KOPT-K1 (cell line): ENCODE measurements around the gene SEBOX.

Source experiments
- H3K27ac ChIP-seq: fragments of 200-600 bp; sonication (generic); 2 replicates; pipeline ENCODE4 v1.5.1; 2016; ENCODE audit warnings: antibody characterized with exemption, mild to moderate bottlenecking, low read depth, low read length; ENCODE audit not compliant: poor library complexity, severe bottlenecking
- H3K36me3 ChIP-seq: fragments of 200-600 bp; sonication (generic); 2 replicates; pipeline ENCODE4 v1.5.1; 2017; ENCODE audit warnings: antibody characterized with exemption, mild to moderate bottlenecking, low read length, moderate library complexity; ENCODE audit not compliant: insufficient read depth
- H3K9me3 ChIP-seq: fragments of 200-600 bp; sonication (generic); 2 replicates; pipeline ENCODE4 v1.5.1; 2017; ENCODE audit warnings: antibody characterized with exemption, low read length, mild to moderate bottlenecking; ENCODE audit not compliant: insufficient read depth, poor library complexity, severe bottlenecking

The SEBOX gene

DNA sequence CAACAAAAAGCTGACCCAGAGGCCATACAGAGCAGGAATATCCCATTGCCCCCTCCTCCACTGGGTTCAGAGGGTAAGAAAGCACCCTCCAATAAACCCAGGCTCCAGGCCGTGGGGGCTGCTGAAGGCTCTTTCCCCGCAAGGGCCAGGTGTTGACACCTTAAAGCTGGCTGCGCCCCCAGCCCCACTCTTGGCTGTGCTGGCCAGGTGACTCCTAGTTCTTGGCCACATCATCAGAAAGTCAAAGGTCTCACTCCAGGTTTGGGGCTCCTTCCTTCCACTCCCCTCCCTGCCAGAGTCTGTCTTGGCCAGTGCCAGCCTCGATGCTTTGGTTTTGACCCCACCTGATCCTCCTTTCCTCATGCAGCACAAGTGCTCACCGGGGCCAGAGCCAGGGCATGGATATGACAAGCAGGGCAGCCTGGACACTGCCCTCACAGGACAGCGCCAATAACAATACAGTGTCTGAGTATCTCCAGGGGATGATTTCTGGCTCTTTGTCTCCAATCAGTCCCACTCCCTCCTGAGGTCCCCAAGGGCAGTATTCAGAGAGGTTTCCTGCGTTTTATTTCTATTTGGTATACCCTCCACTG is 32.8 kb upstream of the SEBOX start:
- Histone ChIP-seq H3K36me3 (peaks cover 11% of the 10 kb centered on the region; the same call in 1 of the 2 replicates), H3K9me3 (no peaks in the 10 kb centered on the region), H3K27ac (no peak overlapping the region)

DNA sequence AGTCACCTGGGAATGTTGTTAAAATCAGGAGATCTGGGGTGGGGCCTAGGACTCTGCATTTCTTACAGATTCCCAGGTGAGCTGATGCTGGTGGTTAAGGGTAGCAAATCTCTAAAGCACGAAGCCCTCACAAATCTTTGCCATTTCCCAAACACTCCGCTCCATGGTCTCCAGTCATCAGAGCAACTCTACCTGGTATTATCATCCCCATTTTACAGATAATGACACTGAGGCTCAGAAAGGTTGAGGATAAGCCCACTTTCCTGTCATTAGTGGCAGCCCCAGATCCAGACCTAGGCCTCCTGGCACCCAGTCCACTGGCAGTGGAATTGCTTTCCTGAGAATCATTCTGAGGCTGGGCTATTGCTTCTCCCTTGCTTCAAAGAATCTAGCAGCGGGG is 32.3 kb upstream of the SEBOX start:
- Histone ChIP-seq H3K27ac (no peak overlapping the region), H3K9me3 (no peaks in the 10 kb centered on the region), H3K36me3 (peaks cover 16% of the 10 kb centered on the region; the same call in 1 of the 2 replicates)

DNA sequence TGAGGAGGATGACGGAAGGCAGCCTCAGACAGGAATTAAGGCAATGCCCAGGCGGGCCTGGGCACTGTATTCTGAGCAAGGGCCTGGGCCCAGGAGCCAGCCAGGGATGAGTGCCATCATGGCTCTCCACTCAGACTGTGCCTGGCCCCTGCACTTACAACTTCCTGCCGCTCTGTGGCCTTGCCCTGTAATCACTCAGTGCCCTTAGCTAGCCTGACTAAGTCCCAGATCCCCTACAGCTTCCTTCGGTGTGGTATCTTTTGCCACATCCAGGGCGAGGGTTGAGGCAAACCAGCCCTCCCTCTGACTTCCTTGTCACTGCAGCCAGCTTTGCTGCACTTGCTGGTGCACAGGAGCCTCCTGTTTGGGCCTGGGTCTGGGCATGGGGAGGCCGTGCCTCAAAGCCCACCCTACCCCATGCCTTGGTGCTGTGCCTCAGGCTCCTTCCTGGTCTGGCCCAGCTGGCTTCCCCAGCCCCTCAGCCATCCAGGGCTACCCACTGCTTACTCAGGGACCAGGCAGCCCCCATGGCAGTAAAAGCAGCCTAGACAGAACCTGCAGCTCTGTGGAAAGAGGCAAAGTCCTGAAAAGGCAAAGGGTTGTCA is 31.7 kb upstream of the SEBOX start:
- no peak overlapping the region for H3K27ac ChIP-seq

DNA sequence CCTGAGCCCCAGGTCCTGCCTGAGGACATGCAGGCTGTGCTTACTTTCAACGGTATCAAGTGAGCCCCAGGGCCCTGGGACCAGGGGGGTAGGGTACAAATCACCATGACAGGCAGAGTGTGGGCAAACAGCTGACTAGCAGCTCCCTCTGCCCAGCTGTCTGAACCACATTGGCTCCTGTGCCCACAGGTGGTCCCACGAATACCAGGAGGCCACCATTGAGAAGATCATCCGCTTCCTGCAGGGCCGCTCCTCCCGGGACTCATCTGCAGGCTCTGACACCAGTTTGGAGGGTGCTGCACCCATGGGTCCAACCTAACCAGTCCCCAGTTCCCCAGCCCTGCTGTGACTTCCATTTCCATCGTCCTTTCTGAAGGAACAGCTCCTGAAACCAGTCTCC is 31.0 kb upstream of the SEBOX start:
- Histone ChIP-seq H3K27ac (no peak overlapping the region), H3K36me3 (peaks cover 24% of the 10 kb centered on the region; the same call in 1 of the 2 replicates), H3K9me3 (no peaks in the 10 kb centered on the region)

More for the DNA sequence above, 31.7 kb upstream of the SEBOX start:
- peaks cover 16% of the 10 kb centered on the region; the same call in 1 of the 2 replicates for H3K36me3 ChIP-seq
- H3K9me3 ChIP-seq: no peaks in the 10 kb centered on the region

DNA sequence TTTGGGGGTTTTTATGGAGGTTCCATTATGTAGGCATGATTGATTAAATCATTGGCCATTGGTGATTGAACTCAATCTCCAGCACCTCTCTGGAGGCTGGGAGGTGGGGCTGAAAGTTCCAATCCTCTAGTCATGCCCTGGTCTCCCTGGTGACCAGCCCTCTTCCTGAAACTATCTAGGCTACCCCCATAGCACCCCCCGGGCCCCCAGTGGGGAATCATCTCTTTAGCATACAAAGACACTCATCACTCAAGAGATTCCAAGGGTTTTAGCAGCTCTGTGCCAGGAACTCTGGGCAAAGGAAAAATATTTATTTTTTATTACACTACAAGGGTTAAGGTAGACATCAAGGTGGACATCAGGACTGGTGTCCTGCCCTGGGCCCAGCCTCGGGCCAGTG is 30.4 kb upstream of the SEBOX start:
- H3K36me3 ChIP-seq: peaks cover 29% of the 10 kb centered on the region; the same call in 1 of the 2 replicates
- no peaks in the 10 kb centered on the region for H3K9me3 ChIP-seq
- H3K27ac ChIP-seq: no peak overlapping the region

DNA sequence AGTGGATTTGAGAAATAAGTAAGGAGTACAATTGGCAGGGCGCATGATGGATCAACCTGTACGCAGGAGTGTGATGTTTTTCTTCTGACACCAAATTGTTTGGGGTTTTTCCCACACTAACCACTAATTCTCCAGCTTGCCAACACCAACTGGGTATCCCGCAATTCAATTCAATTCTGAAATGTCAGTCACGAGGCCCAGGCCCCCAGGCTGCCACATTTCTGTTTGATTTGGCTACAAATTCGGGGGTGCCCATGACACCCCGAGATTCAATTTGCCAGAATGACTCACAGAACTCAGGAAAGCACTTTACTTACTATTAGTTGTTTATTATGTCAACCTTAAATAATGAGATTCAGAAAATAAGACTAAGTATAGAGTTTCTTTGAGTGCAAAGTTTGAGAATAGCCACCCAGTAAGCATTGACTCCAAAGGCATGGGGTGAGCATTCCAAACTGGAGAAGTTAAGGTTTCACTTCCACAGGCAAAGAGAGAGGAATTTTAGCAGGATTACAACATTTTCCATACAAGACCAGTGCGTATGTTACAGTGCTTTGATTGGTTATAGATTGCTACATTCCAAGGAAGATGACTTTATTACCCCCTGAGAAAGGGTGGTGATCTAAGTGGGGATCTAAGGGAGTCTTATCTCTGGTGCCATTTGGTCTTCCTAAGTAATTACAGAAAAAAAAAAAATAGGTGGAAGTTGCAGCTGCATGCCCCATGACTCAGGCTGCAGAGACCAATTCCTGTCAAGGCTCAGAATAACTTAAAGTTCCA is 29.5 kb upstream of the SEBOX start:
- Histone ChIP-seq H3K36me3 (peaks cover 32% of the 10 kb centered on the region; the same call in 1 of the 2 replicates), H3K9me3 (no peaks in the 10 kb centered on the region), H3K27ac (no peak overlapping the region)

DNA sequence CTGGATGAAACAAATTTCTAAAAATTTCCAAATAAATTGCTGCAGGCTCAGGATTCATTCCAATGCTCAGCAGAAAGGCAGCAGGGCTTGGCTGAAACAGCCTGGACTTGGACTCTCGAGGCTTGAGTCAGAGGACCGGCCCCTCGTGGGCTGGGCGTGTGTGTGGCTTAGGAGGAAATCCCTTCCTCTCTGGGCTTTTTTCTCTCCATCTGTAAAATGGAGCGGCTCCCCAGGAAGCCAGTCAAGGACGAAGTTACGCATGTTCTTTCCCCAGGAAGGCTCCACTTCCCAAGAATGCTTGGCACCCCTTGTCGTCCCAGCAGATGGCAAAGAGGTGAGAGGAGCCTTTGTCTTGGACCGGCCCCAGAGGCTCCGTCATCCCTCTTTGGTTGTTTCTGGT is 27.5 kb upstream of the SEBOX start:
- H3K36me3 ChIP-seq: peaks cover 47% of the 10 kb centered on the region
- H3K27ac ChIP-seq: no peak overlapping the region

DNA sequence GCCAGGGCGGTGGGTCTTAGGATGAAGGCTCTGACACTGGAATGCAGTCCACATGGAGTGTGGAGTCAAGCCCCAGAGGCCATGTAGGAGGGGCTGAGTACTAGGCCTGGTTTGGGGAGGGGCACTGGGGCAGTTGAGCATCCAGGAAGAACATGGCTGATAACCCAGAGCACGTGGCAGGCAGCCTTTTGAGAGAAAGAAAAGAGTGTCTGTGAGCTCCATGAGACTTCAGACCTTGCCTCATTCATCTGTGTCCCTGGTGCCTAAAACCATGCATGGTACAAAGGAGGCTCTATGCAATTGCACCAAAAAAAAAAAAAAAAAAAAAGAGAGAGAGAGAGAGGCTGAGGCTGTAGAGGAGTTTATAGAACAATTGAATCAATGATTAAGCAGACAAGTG is 26.4 kb upstream of the SEBOX start:
- peaks cover 48% of the 10 kb centered on the region for H3K36me3 ChIP-seq
- no peak overlapping the region for H3K27ac ChIP-seq
- H3K9me3 ChIP-seq: no peaks in the 10 kb centered on the region

More for the DNA sequence above, 27.5 kb upstream of the SEBOX start:
- H3K9me3 ChIP-seq: no peaks in the 10 kb centered on the region

DNA sequence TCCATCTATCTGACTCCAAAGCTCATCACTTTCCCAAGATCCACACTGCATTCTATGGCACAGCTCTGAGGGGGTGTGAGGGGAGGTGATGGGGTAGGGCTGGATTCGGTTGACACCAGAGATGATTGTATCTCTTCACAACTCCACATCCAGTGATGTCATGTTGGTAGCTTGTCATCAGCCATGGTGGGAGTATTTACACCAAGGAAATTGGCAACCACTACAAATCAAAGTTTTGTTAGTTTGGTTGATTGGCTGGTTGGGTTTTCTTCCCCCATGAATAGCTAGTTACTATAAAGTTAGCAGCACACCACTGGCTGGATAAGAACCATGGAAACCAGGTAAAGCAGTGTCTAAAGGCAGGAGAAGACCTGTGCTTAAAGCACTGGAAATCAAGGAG is 26.0 kb upstream of the SEBOX start:
- H3K27ac ChIP-seq: no peak overlapping the region
- peaks cover 48% of the 10 kb centered on the region for H3K36me3 ChIP-seq
- no peaks in the 10 kb centered on the region for H3K9me3 ChIP-seq

DNA sequence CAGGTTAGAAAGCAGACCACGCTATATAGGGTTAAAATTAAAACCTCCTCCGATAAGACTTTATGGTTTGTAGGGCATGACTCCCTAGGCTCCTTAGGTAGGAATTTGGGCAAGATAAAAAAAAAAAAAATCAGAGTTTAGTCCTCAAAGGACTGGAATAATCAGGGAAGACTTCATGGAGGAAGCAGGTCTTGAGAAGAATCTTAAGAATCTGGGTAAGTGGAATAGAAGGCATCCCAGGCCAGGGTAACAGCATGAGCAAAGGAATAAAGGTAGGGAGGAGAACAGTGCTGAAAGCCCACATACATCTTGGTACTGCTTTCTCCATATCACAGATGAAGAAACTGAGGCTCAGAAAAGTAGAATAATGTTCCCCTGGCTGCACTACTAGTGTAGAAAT is 25.6 kb upstream of the SEBOX start:
- peaks cover 48% of the 10 kb centered on the region for H3K36me3 ChIP-seq
- no peaks in the 10 kb centered on the region for H3K9me3 ChIP-seq
- H3K27ac ChIP-seq: no peak overlapping the region

DNA sequence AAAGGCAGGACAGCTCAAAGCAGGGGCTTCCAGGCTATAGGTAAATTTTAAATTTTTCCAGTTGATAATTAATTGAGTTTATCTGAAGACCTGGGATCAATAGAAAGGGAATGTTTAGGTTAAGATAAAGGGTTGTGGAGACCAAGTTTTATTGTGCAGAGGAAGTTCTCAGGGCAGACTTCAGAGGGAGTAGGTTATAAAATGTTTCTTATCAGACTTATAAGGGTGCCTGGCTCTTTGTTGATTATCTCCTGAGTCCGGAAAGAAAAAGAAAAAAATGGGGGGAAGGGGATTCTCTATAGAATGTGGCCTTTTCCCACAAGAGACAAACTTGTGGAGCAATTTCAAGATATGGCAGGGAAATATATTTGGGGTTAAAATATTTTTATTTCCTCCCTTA is 25.1 kb upstream of the SEBOX start:
- Histone ChIP-seq H3K27ac (no peak overlapping the region), H3K9me3 (no peaks in the 10 kb centered on the region), H3K36me3 (peaks cover 48% of the 10 kb centered on the region)

DNA sequence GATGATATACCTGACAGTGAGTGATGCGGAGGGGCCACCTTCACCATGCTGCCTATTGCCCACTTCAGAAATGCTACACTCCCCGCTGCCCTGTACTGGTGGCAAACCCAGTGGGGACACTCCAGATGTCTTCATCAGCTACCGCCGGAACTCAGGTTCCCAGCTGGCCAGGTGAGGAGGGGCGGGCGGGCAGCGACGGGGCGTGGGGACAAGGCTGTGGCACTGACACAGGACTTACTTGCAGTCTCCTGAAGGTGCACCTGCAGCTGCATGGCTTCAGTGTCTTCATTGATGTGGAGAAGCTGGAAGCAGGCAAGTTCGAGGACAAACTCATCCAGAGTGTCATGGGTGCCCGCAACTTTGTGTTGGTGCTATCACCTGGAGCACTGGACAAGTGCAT is 23.1 kb upstream of the SEBOX start:
- H3K27ac ChIP-seq: no peak overlapping the region
- H3K36me3 ChIP-seq: peaks cover 42% of the 10 kb centered on the region
- no peaks in the 10 kb centered on the region for H3K9me3 ChIP-seq

DNA sequence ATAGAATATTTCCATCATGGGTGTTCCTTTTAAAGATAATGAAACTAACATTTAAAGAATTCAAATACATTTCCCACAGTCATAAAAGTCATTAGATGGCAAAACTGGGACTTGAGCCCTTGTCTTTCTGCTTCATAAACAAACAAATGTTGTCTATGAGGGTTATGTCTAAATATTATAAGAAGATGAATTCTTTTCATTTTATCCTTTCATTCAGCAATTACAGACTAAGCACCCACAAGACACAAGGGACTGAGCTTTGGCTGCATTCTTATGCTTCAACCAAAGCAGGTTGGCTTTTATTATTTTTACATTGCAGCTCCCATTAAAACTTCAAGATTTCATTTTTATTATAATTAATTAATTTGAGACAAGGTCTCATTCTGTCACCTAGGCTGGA is 21.4 kb upstream of the SEBOX start:
- Histone ChIP-seq H3K36me3 (peaks cover 33% of the 10 kb centered on the region), H3K9me3 (no peaks in the 10 kb centered on the region), H3K27ac (no peak overlapping the region)

DNA sequence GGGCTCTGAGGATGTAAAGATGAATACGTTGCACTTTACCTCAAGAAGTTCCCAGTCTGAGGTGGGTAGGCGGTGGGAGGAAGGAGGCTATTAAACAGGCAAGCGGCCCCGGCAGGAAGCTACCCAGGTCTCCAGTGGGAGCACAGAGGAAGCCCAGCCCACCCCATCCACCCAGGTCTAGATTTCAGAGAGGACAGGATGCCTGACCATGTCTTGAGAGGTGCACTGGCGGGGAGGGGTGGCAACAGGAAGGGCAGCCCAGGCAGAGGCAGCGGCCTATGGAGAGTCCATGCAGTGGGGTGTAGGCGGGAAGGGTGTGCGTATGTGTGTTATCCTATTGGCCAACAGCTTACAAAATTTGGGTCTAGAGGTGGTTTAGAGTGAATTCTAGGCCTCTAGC is 20.4 kb upstream of the SEBOX start:
- Histone ChIP-seq H3K36me3 (peaks cover 24% of the 10 kb centered on the region), H3K27ac (no peak overlapping the region), H3K9me3 (no peaks in the 10 kb centered on the region)

DNA sequence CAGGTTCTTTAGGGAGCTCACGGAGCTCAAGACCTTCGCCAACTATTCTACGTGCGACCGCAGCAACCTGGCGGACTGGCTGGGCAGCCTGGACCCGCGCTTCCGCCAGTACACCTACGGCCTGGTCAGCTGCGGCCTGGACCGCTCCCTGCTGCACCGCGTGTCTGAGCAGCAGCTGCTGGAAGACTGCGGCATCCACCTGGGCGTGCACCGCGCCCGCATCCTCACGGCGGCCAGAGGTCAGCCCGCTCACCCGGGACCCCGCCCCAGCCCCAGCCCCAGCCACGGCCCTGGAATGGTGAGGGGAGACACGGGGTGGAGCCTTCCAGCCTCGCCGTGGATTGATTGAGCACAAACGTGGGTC is 20.0 kb upstream of the SEBOX start:
- Histone ChIP-seq H3K9me3 (no peaks in the 10 kb centered on the region), H3K36me3 (peaks cover 21% of the 10 kb centered on the region), H3K27ac (no peak overlapping the region)
